ENCODE results near the gene MYMX. TPM values are rescaled to one million over a fixed set of nuclear protein-coding genes. Genes with fewer than 3 reads are reported as not detected.

Gene MYMX
- total and polyA plus RNA-seq, 4 donors, result 0.14 TPM; not detected in 3

GRCh38 chr6:44176762-44177509, 39.8 kb upstream of the MYMX start:
- no peaks in the 10 kb centered on the region for H3K27me3 ChIP-seq (ENCODE audit: control insufficient read depth in 4 of 4, insufficient read depth in 4 of 4, low read length in 3 of 4)
- H3K9ac ChIP-seq (ENCODE audit: low read depth in 1 of 2, low read length in 2 of 2), result no peak overlapping the region
- H3K9me3 ChIP-seq (ENCODE audit: control insufficient read depth in 4 of 4, low read length in 3 of 4), result no peaks in the 10 kb centered on the region
- WGBS, result 76% methylated on average over 24 of the region's 24 CpGs
- DNase-seq (ENCODE audit: low spot score), result no peak
- TF ChIP-seq YY1 (IDR thresholded peaks at IDR 0.05), result no peak
- TF ChIP-seq JUND (IDR thresholded peaks at IDR 0.05), result no peak
- TF ChIP-seq RXRA (IDR thresholded peaks at IDR 0.05), result no peak
- TF ChIP-seq TAF1 (conservative IDR thresholded peaks at IDR 0.05), result no peak
- TF ChIP-seq ATF3 (IDR thresholded peaks at IDR 0.05), result no peak
- TF ChIP-seq, protein P1, sequence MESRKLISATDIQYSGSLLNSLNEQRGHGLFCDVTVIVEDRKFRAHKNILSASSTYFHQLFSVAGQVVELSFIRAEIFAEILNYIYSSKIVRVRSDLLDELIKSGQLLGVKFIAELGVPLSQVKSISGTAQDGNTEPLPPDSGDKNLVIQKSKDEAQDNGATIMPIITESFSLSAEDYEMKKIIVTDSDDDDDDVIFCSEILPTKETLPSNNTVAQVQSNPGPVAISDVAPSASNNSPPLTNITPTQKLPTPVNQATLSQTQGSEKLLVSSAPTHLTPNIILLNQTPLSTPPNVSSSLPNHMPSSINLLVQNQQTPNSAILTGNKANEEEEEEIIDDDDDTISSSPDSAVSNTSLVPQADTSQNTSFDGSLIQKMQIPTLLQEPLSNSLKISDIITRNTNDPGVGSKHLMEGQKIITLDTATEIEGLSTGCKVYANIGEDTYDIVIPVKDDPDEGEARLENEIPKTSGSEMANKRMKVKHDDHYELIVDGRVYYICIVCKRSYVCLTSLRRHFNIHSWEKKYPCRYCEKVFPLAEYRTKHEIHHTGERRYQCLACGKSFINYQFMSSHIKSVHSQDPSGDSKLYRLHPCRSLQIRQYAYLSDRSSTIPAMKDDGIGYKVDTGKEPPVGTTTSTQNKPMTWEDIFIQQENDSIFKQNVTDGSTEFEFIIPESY (IDR thresholded peaks at IDR 0.05), result no peak
- H3K4me3 ChIP-seq (ENCODE audit: low read depth in 1 of 3, low read length in 3 of 3), result no peak overlapping the region
- peaks cover 0 to 8% (median 5%) of the 10 kb centered on the region in 4 donors for H3K4me1 ChIP-seq (ENCODE audit: control insufficient read depth in 4 of 4, insufficient read depth in 4 of 4, low read length in 3 of 4)
- no peak overlapping the region for H3K27ac ChIP-seq (ENCODE audit: low read depth in 1 of 2, low read length in 2 of 2)
- H3K36me3 ChIP-seq (ENCODE audit: control insufficient read depth in 4 of 4, insufficient read depth in 3 of 4, low read depth in 1 of 4, low read length in 3 of 4), result no peaks in the 10 kb centered on the region

DNA sequence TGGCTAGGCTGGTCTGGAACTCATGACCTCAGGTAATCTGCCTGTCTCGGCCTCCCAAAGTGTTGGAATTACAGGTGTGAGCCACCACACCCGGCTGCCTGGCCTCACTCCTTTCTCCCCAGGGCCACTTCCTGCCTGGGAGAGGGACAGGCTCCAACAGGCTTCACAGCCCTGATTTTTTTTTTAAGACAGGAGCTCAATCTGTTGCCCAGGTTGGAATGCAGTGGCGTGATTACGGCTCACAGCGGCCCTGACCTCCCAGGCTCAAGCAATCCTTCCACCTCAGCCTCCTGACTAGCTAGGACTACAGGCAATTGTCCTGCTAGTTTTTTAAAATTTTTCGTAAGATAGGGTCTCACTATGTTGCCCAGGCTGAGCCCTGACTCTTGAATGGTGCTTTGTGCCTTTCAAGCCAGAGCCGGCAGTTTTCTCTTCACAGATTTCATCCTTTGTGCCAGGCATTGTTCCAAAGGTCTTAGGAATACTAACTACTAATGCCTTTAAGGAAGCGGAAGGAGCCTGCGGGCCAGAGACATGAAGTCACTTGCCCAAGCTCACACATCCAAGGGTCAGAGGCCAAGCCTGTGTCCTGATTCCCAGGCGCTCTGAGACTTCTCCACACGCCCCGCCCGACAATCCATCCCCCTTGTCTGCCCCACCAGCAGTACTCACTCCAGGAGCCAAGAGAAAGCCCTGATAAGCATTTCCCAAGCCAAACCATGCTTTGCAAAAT, 38.9 kb upstream of the MYMX start:
- peaks cover 0 to 6% (median 2%) of the 10 kb centered on the region in 4 donors for H3K4me1 ChIP-seq (ENCODE audit: control insufficient read depth in 4 of 4, insufficient read depth in 4 of 4, low read length in 3 of 4)
- H3K9ac ChIP-seq (ENCODE audit: low read depth in 1 of 2, low read length in 2 of 2), result no peak overlapping the region
- H3K4me3 ChIP-seq (ENCODE audit: low read depth in 1 of 3, low read length in 3 of 3), result no peak overlapping the region
- WGBS, result 87% methylated on average over 13 of the region's 13 CpGs
- H3K27me3 ChIP-seq (ENCODE audit: control insufficient read depth in 4 of 4, insufficient read depth in 4 of 4, low read length in 3 of 4), result no peaks in the 10 kb centered on the region
- no peak for TF ChIP-seq TAF1 (conservative IDR thresholded peaks at IDR 0.05)
- TF ChIP-seq ATF3 (IDR thresholded peaks at IDR 0.05), result no peak
- TF ChIP-seq RAD21 (IDR thresholded peaks at IDR 0.05), result peak in 1 of 2 donors; percentile 12
- TF ChIP-seq NR2F2 (IDR thresholded peaks at IDR 0.05), result peak; percentile 96
- TF ChIP-seq SP1 (IDR thresholded peaks at IDR 0.05), result peak; percentile 24
- peak overlapping the region in 1 of 2 donors; percentile 37 for H3K27ac ChIP-seq (ENCODE audit: low read depth in 1 of 2, low read length in 2 of 2)
- H3K9me3 ChIP-seq (ENCODE audit: control insufficient read depth in 4 of 4, low read length in 3 of 4), result no peaks in the 10 kb centered on the region
- no peaks in the 10 kb centered on the region for H3K36me3 ChIP-seq (ENCODE audit: control insufficient read depth in 4 of 4, insufficient read depth in 3 of 4, low read depth in 1 of 4, low read length in 3 of 4)
- no peak for DNase-seq (ENCODE audit: low spot score)

DNA sequence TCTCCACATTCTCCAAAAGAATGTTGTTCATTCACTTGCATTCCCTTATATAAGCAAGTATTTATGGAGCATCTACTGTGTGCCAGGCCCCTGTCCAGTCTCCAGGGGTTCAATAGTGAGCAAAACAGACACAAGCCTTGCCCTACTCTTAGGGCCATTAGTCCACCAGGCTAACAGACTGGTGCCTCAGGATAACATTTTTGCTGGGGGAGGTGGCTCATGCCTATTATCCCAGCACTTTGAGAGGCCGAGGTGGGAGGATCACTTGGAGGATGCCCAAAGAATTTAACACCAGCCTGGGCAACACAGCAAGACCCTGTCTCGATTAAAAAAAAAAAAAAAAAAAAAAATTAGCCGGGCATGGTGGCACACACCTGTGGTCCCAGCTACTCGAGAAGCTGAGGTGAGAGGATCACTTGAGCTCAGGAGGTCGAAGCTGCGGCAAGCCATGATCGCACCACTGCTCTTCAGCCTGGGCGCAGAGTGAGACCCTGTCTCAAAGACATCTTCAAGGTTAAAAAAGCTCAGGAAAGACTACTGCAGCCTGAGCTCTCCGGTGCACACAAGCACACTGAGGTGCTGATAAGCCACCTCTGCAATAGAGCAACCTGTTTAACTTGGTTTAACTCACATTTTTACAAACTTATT, 38.2 kb upstream of the MYMX start:
- Histone ChIP-seq H3K9ac (ENCODE audit: low read depth in 1 of 2, low read length in 2 of 2) (no peak overlapping the region), H3K4me1 (ENCODE audit: control insufficient read depth in 4 of 4, insufficient read depth in 4 of 4, low read length in 3 of 4) (peaks cover 0 to 6% (median 0%) of the 10 kb centered on the region in 4 donors), H3K36me3 (ENCODE audit: control insufficient read depth in 4 of 4, insufficient read depth in 3 of 4, low read depth in 1 of 4, low read length in 3 of 4) (no peaks in the 10 kb centered on the region), H3K9me3 (ENCODE audit: control insufficient read depth in 4 of 4, low read length in 3 of 4) (no peaks in the 10 kb centered on the region), H3K4me3 (ENCODE audit: low read depth in 1 of 3, low read length in 3 of 3) (no peak overlapping the region), H3K27ac (ENCODE audit: low read depth in 1 of 2, low read length in 2 of 2) (peak overlapping the region in 1 of 2 donors; percentile 37), H3K27me3 (ENCODE audit: control insufficient read depth in 4 of 4, insufficient read depth in 4 of 4, low read length in 3 of 4) (no peaks in the 10 kb centered on the region)
- 91% methylated on average over 9 of the region's 9 CpGs for WGBS
- no peak for DNase-seq (ENCODE audit: low spot score)
- no peak for TF ChIP-seq MAX (IDR thresholded peaks at IDR 0.05)
- no peak for TF ChIP-seq RXRA (IDR thresholded peaks at IDR 0.05)
- TF ChIP-seq NR2F2 (IDR thresholded peaks at IDR 0.05), result no peak
- no peak for TF ChIP-seq HNF4G (IDR thresholded peaks at IDR 0.05)
- no peak for TF ChIP-seq RAD21 (IDR thresholded peaks at IDR 0.05)
- no peak for TF ChIP-seq YY1 (IDR thresholded peaks at IDR 0.05)
- TF ChIP-seq EGR1 (IDR thresholded peaks at IDR 0.05; ENCODE audit: low read depth in 2 of 2), result no peak
- no peak for TF ChIP-seq HNF4A (conservative IDR thresholded peaks at IDR 0.05)

Data from liver (tissue), 9 donors.